Melanocyte of skin (primary cell): ENCODE data around the gene EPAS1. TPM values are rescaled to one million over a fixed set of nuclear protein-coding genes. Genes with fewer than 3 reads are reported as not detected.

Experiments
- small RNA-seq, 2 donors: library from RNA; depleted of rRNA; stranded (forward); fragments of <200 nt; gene quantifications; one replicate each; pipeline ENCODE3, GENCODE V24; 2012
- total RNA-seq, 2 donors: library from RNA; depleted of rRNA; stranded (reverse); fragments of >200 nt; gene quantifications; 2 replicates each; pipeline ENCODE4 v1.2.3, GENCODE V29; 2012

EPAS1 gene
- total RNA-seq = 10 to 100 TPM; 52.9 to 77.1 TPM

GRCh38 chr2:46296840-46297545 lies at the start of gene EPAS1:
Gene EPAS1 (plus strand): TSS chr2:46297407. CDS start chr2:46297912, 505 bp downstream.

Small RNA genes lying within 50 kb of the gene (small RNA-seq; reads per million reads assigned to genes)
- gene RF00017 = 0 reads per million in 2 donors

Other genes starting within 250 kb of the EPAS1 start
- gene TMEM247, start 182.2 kb downstream of the EPAS1 start, total RNA-seq = not detected
- 10 to 100 TPM; 57.3 to 61.9 TPM for gene RHOQ, start 245.1 kb downstream of the EPAS1 start, total RNA-seq
- gene ATP6V1E2, start 245.2 kb downstream of the EPAS1 start, total RNA-seq = 1 to 10 TPM; 4.3 to 5.9 TPM